Embryonic facial prominence (tissue), 1 donor: ENCODE results near the gene ADGRB3.
"Not testable (repeated sequence)": the region's sequence is repeated elsewhere in the genome, so short reads cannot be mapped to it uniquely, and the experiment has no call there.

ENCODE experiments used
- DNase-seq: peaks from one replicate; pipeline ENCODE4 v3.0.0-alpha.2; 2016; ENCODE audit errors: extremely low spot score

ADGRB3 gene

DNA sequence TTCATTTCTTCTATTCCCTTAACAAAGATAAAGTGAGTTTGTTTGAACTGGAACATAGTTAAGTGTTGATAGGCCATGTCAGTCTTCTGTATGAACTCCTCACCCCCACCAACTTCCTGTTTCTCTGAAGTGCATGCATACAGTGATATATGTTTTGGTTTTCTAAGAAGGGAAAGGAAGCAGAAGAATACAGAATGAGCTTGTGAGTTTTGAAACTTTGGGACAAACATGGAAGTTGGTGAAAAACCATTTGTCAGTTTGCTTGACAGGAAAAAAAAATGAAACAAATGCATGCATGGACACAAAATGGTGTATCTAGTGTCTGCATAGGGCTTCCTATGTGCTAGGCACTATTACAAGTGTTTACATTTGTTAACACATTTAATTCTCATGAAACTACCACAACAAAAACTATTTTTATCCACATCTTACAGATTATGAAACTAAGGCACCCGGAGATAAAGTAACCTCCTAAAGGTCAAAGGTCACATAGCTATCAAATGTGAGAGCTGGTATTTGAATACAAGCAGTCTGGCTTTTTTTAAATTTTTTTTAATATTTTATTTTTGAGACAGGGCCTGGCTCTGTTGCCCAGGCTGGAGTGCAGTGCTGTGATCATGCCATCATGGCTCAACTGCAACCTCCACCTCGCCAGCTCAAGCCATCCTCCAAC lies 105.9 kb downstream of the ADGRB3 start:
- DNase-seq = no peak

DNA sequence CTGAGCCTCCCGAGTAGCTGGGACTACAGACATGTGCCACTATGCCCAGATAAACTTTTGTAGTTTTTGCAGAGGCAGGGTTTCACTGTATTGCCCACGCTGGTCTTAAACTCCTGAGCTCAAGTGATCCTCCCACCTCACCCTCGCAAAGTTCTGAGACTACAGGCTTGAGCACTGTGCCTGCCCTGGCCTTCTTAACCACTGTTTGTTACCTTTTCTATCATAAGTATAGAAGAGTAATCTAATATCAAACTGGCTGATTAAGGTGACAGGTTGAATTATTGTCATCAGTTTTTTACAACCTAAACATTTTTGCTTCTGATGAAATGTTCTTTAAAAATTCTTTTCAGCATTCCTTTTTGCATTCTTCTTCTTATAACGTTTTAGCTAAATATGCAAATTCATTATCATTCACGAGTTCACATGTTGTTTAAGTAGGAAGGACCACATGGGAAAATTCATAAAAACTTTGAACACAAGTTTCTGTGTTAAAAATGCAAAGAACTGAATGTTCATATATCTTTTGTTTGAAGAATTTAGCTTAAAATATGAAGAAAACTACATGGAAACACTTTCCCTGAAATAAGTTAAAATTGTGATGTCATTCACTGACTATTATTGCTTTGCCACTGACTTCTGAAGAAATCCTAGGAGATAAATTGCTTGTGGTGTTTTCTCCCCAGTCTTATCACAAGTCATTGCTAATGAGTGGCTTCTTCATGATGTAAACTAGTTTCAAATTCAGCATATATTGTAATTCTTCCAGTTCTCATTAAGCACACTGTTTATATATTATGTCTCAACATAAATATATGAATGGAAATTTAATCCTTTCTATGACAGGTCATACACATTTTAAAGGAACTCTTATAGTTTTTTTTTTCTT lies 106.7 kb downstream of the ADGRB3 start:
- no peak for DNase-seq

DNA sequence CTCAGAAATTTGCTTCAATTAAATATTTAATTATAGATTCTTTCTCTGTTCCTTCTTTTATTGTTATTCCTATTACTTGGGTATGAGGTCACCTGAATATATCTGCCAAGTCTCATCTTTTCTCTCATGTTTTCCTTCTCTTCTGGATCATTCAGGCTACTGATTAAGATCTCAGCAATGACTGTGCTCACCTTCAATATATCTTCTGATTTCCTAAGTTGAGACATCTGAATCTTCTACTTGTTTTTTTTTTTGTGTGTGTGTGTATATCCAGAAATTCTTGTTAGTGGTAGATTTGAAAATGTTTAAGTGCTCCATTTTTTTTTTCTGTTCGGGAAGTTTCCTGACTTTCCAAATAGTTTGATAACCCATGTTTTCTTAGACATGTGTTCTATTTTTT lies 108.0 kb downstream of the ADGRB3 start:
- DNase-seq = no peak

DNA sequence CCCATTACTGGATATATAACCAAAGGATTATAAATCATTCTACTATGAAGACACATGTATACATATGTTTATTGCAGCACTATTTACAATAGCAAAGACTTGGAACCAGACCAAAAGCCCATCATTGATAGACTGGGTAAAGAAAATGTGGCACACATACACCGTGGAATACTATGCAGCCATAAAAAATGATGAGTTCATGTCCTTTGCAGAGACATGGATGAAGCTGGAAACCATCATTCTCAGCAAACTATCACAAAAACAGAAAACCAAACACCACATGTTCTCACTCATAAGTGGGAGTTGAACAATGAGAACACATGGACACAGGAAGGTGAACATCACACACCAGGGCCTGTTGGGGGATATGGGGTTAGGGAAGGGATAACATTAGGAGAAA lies 109.3 kb downstream of the ADGRB3 start:
- DNase-seq = not testable (repeated sequence)

DNA sequence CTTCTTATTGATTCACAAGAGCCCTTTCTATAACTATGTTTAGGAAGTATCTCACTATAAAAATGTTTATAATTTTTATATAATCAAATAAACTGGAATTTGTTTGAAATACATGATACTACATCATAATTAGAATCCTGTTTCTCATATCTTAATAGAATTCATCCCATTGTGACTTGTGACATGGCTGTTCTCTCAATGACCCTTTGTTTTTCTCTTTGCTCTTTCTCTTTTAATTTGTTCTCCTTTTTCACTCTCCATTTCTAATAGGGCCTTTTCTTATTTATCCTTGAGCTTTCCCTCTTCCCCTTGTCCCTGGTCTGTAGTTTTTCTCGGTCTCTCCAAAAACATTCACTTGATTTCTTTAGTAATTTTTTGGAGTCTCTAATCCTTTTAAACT lies 111.3 kb downstream of the ADGRB3 start:
- DNase-seq = no peak

- DNase-seq = no peak
Observed at GRCh38 chr6:68747110-68747790, 112.2 kb downstream of the ADGRB3 start.

DNA sequence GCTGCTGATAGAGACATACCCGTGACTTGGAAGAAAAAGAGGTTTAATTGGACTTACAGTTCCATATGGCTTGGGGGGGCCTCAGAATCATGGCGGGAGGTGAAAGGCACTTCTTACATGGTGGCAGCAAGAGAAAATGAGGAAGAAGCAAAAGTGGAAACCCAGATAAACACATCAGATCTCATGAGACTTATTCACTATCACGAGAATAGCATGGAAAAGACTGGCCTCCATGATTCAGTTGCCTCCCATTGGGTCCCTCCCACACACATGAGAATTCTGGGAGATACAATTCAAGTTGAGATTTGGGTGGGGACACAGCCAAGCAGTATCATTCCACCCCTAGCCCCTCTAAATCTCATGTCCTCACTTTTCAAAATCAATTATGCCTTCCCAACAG lies 112.8 kb downstream of the ADGRB3 start:
- not testable (repeated sequence) for DNase-seq

DNA sequence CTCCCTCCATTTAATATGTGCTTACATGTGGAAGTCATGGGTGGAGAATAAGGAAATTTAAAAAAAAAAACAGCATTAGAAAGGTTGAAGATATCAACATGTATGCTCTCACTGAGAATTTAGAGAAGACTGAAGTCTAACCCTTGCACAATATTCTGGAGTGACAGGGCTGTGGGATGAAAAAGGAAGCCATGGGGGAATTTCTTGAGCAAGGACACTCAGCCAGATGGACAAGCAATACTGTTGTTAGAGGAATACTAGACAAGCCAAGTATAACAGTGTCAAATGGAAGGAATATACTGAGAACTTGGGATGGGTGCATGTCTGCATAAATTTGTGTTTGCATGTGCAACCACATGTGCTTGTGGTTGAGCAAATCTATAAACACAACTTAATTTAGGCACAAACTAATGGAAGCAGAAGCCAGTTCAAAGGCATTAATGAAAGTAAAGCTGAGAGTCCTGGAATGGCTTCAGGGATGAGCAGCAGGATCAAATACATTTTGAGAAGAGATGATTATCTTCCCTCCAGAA lies 119.7 kb downstream of the ADGRB3 start:
- no peak for DNase-seq

DNA sequence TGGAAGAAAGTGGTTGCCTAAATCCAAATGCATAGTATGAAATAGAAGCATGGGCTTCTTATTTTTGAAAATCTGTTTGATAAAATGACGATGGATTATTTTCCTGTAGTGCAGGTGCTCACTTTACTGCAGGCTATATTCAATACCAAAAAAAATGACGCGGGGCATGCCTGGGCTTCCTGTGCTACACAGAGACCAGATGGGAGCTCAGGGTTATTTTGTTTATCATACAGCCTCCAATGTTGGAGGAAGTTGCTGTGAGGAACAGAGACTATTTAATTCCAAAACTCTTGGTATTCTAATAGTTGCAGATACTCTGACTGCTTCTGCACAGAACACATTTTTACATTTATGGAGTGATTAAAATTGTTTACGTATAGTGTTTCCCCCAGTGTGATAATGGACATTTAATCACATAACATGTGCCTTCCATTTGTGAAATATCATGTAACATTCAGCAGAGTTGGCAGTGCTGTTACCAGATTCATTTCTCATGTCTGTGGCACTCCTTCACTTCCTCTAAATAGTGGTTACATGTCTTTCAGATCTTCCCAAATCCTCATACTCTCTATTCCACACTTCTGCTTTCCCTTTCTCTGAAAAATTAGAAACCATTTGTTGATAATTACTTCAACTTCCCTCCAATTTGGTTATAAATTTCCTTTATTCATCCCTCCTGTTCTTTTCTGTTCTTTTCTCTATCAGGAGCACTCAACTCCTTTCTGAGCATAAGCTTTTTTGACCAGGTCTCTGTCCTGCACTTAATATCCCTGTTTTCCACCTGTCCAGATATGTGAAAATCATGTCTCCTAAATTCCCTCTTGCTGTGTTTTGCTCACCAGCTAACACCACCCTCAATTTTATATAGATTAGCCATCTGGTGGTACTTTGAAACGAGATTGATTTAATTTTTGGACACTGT lies 121.6 kb downstream of the ADGRB3 start:
- DNase-seq = no peak

GRCh38 chr6:68757821-68758220 lies 122.7 kb downstream of the ADGRB3 start:
- DNase-seq = no peak

GRCh38 chr6:68758559-68758958 lies 123.5 kb downstream of the ADGRB3 start:
- DNase-seq = no peak

- DNase-seq = no peak
Observed at GRCh38 chr6:68760485-68760884, 125.4 kb downstream of the ADGRB3 start.

GRCh38 chr6:68760941-68761676 lies 126.0 kb downstream of the ADGRB3 start:
- DNase-seq = no peak

DNA sequence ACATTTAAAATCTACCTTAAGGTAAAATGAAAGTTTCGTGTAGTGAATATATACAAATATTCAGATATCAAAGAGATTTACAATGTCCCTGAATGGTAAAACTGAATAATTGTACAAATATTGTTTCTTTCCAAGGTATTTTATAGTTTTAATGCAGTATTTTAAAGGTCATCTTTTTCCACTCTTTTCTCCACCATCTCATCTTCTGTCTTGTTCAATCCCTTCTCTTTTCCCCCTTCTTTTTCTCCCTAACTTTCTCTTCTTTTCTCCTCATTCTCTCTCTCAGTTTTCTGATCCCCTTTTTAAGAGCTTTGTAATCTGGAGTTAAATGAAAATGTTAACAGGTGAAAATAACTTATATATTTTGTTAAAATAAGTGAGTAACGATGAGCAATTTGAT lies 126.9 kb downstream of the ADGRB3 start:
- DNase-seq = no peak

DNA sequence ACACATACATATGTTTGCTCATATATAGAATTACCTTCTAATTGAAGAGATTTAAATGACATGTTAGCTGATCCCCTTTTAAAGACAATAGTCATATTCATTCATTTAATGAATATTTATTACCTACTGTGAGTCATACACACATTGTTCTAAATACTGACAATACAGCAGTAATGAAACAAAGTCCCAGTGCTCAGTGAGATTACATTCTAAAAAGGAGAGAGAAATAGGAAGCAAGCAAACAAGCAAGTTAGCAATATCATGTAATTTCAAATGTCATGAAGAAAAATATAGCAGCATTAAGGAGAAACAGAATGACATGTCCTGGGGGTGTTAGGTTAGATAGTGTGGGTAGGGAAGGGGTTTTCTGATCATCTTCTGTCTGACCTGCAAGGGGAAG lies 136.3 kb downstream of the ADGRB3 start:
- DNase-seq = no peak

DNA sequence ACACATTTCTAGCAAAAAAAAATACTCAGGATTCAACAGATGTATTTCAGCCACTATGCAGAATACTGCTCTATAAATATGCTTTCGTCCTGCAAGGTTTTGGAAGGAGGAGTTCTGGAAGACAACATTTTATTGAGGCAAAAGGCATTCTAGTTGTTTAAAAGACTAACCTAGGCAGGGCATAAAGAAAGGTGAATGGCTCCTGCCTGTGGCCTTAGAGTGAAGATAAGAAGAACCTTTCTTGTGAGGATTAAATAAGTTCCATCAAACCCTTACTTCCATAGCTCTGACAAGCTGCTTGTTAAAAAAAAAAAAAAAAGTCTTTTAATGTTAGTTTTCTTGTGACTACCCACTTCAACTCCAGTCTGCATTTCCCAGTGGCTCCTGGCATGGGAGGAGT lies 139.8 kb downstream of the ADGRB3 start:
- DNase-seq = no peak

DNA sequence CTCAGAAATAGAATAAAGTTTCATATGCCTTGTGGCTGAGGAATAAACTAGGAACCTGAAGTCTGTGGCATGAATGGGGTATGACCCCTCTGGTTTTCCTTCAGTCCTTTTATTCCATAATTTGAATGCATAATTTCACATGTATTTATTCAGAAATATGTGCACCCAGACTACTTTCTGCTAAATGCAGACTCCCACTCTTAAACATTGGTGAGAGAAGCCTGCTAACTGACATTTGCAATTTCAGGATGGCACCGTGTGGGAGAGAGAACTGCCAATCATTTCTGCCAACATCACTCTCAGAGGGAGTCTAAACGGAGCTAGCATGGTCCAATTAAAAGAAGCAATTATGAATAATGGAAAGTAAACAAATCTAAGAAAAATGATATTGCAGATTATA lies 141.3 kb downstream of the ADGRB3 start:
- DNase-seq = no peak

GRCh38 chr6:68777956-68778355 lies 142.9 kb downstream of the ADGRB3 start:
- no peak for DNase-seq

DNA sequence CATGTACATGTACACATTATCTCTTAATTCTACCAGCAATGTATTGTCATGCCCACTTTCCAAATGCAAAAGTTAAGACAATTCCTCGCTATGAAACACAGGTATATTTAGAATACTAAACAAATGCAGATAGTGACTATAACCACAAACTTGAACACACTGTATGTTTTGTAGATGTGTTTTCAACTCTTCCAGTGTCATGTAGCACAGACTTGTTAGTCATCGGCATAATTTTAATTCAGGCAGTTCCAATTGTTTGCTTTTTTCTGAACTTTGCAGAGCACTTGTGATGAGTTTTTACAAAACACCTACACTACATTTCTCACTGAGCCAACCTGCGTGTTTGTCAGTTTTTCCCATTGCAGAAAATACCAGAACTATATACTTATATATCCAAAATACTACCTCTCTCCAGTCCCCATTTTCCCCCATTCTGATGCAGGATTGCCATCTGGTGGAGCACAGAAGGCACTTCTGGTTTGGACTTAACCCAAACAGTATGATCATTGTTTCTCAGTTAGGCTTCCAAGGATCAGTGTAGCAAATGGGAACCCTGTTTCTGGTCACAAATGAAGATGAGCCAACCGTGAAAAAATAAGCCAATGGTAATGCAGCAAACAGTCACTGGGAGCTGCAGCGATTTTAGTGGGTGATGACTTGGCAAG lies 143.4 kb downstream of the ADGRB3 start:
- peak; percentile 36 for DNase-seq

DNA sequence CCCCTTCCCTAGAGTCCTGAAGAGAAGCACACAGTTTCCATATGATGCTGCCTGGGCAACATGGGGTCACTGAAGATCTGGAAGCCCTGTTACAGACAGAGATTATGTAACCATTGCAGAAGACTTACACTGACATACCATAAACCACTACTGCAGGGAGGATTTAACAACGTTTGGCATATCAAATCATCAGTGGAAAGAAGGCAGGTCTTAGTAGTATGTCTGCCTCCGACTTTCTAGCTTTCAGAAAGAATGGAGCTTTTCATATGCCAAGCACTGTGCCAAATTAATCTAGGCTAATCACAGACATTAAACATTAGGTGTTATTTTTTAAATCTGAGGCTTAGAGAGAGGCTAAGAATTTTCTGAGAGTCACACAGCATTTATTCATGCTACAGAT lies 144.3 kb downstream of the ADGRB3 start:
- no peak for DNase-seq
